ENCODE data around the gene SYCP3. TPM values are rescaled to one million over a fixed set of nuclear protein-coding genes. Genes with fewer than 3 reads are reported as not detected.
A peak's percentile ranks its signal among the peaks of the same experiment; 100 is the strongest.

SYCP3 gene
- total RNA-seq, 6 experiments from 2014 or later = not detected

GRCh38 chr12:101697930-101698799, 41.1 kb downstream of the SYCP3 start:
- no peaks in the 10 kb centered on the region for H3K36me3 Mint-ChIP-seq (ENCODE audit: low read depth)
- no peak; the same call in 1 of the 2 replicates for TF ChIP-seq CTCF (IDR thresholded peaks at IDR 0.05)
- H3K27me3 Mint-ChIP-seq (ENCODE audit: insufficient read depth) = no peaks in the 10 kb centered on the region; the same call in 1 of the 2 replicates
- H3K9me3 Mint-ChIP-seq = peaks cover 5% of the 10 kb centered on the region; the same call in 1 of the 2 replicates
- no peak for DNase-seq
- H3K4me1 Mint-ChIP-seq (ENCODE audit: low read depth) = peaks cover 55% of the 10 kb centered on the region
- peak overlapping the region; percentile 94 for H3K4me3 Mint-ChIP-seq
- peak overlapping the region; percentile 85 for H3K27ac Mint-ChIP-seq

GRCh38 chr12:101697197-101697929, 41.9 kb downstream of the SYCP3 start, which contains the start of gene CHPT1:
Gene CHPT1, plus strand, starts transcription at chr12:101697640. Its CDS starts 222 bp downstream, at chr12:101697862.
- Mint-ChIP-seq H3K4me1 (ENCODE audit: low read depth) (peaks cover 49% of the 10 kb centered on the region), H3K4me3 (peak within 1 kb of the TSS; percentile 94), H3K27me3 (ENCODE audit: insufficient read depth) (no peaks in the 10 kb centered on the region; the same call in 1 of the 2 replicates), H3K36me3 (ENCODE audit: low read depth) (no peaks in the 10 kb centered on the region), H3K9me3 (peaks cover 5% of the 10 kb centered on the region; the same call in 1 of the 2 replicates), H3K27ac (peak within 1 kb of the TSS; percentile 85)
- no peak for TF ChIP-seq CTCF (IDR thresholded peaks at IDR 0.05)
- DNase-seq = no peak

GRCh38 chr12:101696251-101697196, 42.7 kb downstream of the SYCP3 start:
- Mint-ChIP-seq H3K36me3 (ENCODE audit: low read depth) (no peaks in the 10 kb centered on the region), H3K9me3 (peaks cover 5% of the 10 kb centered on the region; the same call in 1 of the 2 replicates), H3K27me3 (ENCODE audit: insufficient read depth) (no peaks in the 10 kb centered on the region; the same call in 1 of the 2 replicates), H3K4me1 (ENCODE audit: low read depth) (peaks cover 46% of the 10 kb centered on the region), H3K4me3 (peak overlapping the region; percentile 87), H3K27ac (peak overlapping the region; percentile 54)
- no peak for DNase-seq
- no peak for TF ChIP-seq CTCF (IDR thresholded peaks at IDR 0.05)

GRCh38 chr12:101695706-101696105, 43.6 kb downstream of the SYCP3 start:
- peaks cover 5% of the 10 kb centered on the region; the same call in 1 of the 2 replicates for H3K9me3 Mint-ChIP-seq
- H3K27me3 Mint-ChIP-seq (ENCODE audit: insufficient read depth) = peaks cover 3% of the 10 kb centered on the region; the same call in 1 of the 2 replicates
- no peaks in the 10 kb centered on the region for H3K36me3 Mint-ChIP-seq (ENCODE audit: low read depth)
- peak; percentile 44 for DNase-seq
- peaks cover 44% of the 10 kb centered on the region for H3K4me1 Mint-ChIP-seq (ENCODE audit: low read depth)
- H3K4me3 Mint-ChIP-seq = no peak overlapping the region; the same call in 1 of the 2 replicates
- TF ChIP-seq CTCF (IDR thresholded peaks at IDR 0.05) = no peak
- no peak overlapping the region for H3K27ac Mint-ChIP-seq
